ENCODE data around the gene ZFHX3.

Gene ZFHX3

GRCh38 chr16:72988569-72988968 is 59.4 kb downstream of the ZFHX3 start:
- no peak overlapping the region for H3K4me3 ChIP-seq (ENCODE audit: low read depth, low read length)
- DNase-seq (ENCODE audit: low read depth): no peak
- in situ Hi-C loops (cut with HindIII; ENCODE audit: low sequenced_read_pairs): no loop called here
- no peak for TF ChIP-seq CTCF (IDR thresholded peaks at IDR 0.05; ENCODE audit: low read depth, low read length, missing control alignments)

GRCh38 chr16:72987480-72987901 is 60.4 kb downstream of the ZFHX3 start:
- in situ Hi-C loops (cut with HindIII; ENCODE audit: low sequenced_read_pairs): no loop called here

GRCh38 chr16:72985995-72986394 is 61.9 kb downstream of the ZFHX3 start:
- in situ Hi-C loops (cut with HindIII; ENCODE audit: low sequenced_read_pairs): no loop called here
- no peak for TF ChIP-seq CTCF (IDR thresholded peaks at IDR 0.05; ENCODE audit: low read depth, low read length, missing control alignments)
- H3K4me3 ChIP-seq (ENCODE audit: low read depth, low read length): no peak overlapping the region
- no peak for DNase-seq (ENCODE audit: low read depth)

More at GRCh38 chr16:72987480-72987901, 60.4 kb downstream of the ZFHX3 start:
- no peak for DNase-seq (ENCODE audit: low read depth)
- TF ChIP-seq CTCF (IDR thresholded peaks at IDR 0.05; ENCODE audit: low read depth, low read length, missing control alignments): no peak
- H3K4me3 ChIP-seq (ENCODE audit: low read depth, low read length): no peak overlapping the region

- no peak for DNase-seq (ENCODE audit: low read depth)
- TF ChIP-seq CTCF (IDR thresholded peaks at IDR 0.05; ENCODE audit: low read depth, low read length, missing control alignments): no peak
- in situ Hi-C loops (cut with HindIII; ENCODE audit: low sequenced_read_pairs): no loop called here
- no peak overlapping the region for H3K4me3 ChIP-seq (ENCODE audit: low read depth, low read length)
These were observed 62.6 kb downstream of the ZFHX3 start for GRCh38 chr16:72985148-72985941.

- TF ChIP-seq CTCF (IDR thresholded peaks at IDR 0.05; ENCODE audit: low read depth, low read length, missing control alignments): no peak
- H3K4me3 ChIP-seq (ENCODE audit: low read depth, low read length): no peak overlapping the region
- in situ Hi-C loops (cut with HindIII; ENCODE audit: low sequenced_read_pairs): no loop called here
These were observed 64.1 kb downstream of the ZFHX3 start for GRCh38 chr16:72983728-72984350.

GRCh38 chr16:72983241-72983640 is 64.7 kb downstream of the ZFHX3 start:
- no peak for TF ChIP-seq CTCF (IDR thresholded peaks at IDR 0.05; ENCODE audit: low read depth, low read length, missing control alignments)
- in situ Hi-C loops (cut with HindIII; ENCODE audit: low sequenced_read_pairs): no loop called here

More at GRCh38 chr16:72983728-72984350, 64.1 kb downstream of the ZFHX3 start:
- no peak for DNase-seq (ENCODE audit: low read depth)

More at GRCh38 chr16:72983241-72983640, 64.7 kb downstream of the ZFHX3 start:
- H3K4me3 ChIP-seq (ENCODE audit: low read depth, low read length): no peak overlapping the region
- DNase-seq (ENCODE audit: low read depth): no peak

Measured in astrocyte of the cerebellum (primary cell).